Esophagus muscularis mucosa (tissue), 4 donors: ENCODE results near the gene RNLS. TPM values are rescaled to one million over a fixed set of nuclear protein-coding genes. Genes with fewer than 3 reads are reported as not detected.

ENCODE experiments used
- DNase-seq: peaks from one replicate; pipeline ENCODE4 v3.0.0-alpha.2; 2017; ENCODE audit errors: extremely low spot score
- H3K27ac ChIP-seq, 4 donors: fragments of 200-600 bp; sonication (generic); replicated peaks in 1 of 4; 1 replicate in 3 of 4; 2 replicates in 1 of 4; pipeline ENCODE4 v1.5.1; 2016 to 2019; ENCODE audit warnings: mild to moderate bottlenecking in 1 of 4
- H3K27me3 ChIP-seq, 4 donors: fragments of 200-600 bp; sonication (generic); one replicate each; pipeline versions ENCODE4 v1.5.1 to v1.6.0; 2016 to 2019
- H3K36me3 ChIP-seq, 4 donors: fragments of 200-600 bp; sonication (generic); one replicate each; pipeline ENCODE4 v1.5.1; 2016 to 2019
- H3K4me1 ChIP-seq, 4 donors: fragments of 200-600 bp; sonication (generic); one replicate each; pipeline ENCODE4 v1.5.1; 2016 to 2019
- H3K4me3 ChIP-seq, 4 donors: fragments of 200-600 bp; sonication (generic); 1 replicate in 2 of 4; 2 replicates in 2 of 4; pipeline ENCODE4 v1.5.1; 2016 to 2019; ENCODE audit warnings: mild to moderate bottlenecking in 4 of 4, moderate library complexity in 1 of 4
- H3K9me3 ChIP-seq, 4 donors: fragments of 200-600 bp; sonication (generic); 1 replicate in 3 of 4; 2 replicates in 1 of 4; pipeline ENCODE4 v1.5.1; 2016 to 2019
- EP300 ChIP-seq: sonication (generic); formaldehyde crosslinking; IDR thresholded peaks from one replicate; pipeline ENCODE4 v1.6.1; 2017; ENCODE audit warnings: antibody characterized with exemption
- POLR2A ChIP-seq: fragments of 450-650 bp; IDR thresholded peaks from one replicate; pipeline ENCODE4 v1.6.1; 2017; ENCODE audit warnings: antibody characterized with exemption, moderate library complexity, mild to moderate bottlenecking, low read depth
- POLR2AphosphoS5 ChIP-seq, 2 donors: sonication (generic); formaldehyde crosslinking; IDR thresholded peaks; one replicate each; pipeline ENCODE4 v1.6.1; 2017; ENCODE audit warnings: antibody characterized with exemption in 2 of 2
- WGBS: methylation state at CpG from one replicate; pipeline ENCODE4 v1.1.5; 2018; 5-methylcytosine and 5-hydroxymethylcytosine counted together
- intact Hi-C: fragments of 100-400 bp; cut with DNase I; formaldehyde crosslinking; loops from one replicate; pipeline ENCODE4 v1.15.1; 2023
- total RNA-seq, 4 donors: library from RNA; depleted of rRNA; stranded (reverse); fragments of >200 nt; gene quantifications; one replicate each; pipeline versions ENCODE4 v1.1.0 to v1.2.1, GENCODE V29; 2016
- TF ChIP-seq, protein P1 (sequence below), 3 experiments: fragments of 200-600 bp in 2 of 3; fragments of 450-650 bp in 1 of 3; sonication (generic) in 2 of 3; IDR thresholded peaks; one replicate each; pipeline ENCODE4 v1.5.1; 2017 to 2019; ENCODE audit warnings: antibody characterized with exemption in 3 of 3, mild to moderate bottlenecking in 2 of 3, moderate library complexity in 1 of 3

The RNLS gene
- total RNA-seq = 10 to 100 TPM in 2 of 4 donors, 1 to 10 TPM in 2; 6.7 to 12.9 (median 10.9) TPM

- H3K4me1 ChIP-seq = peaks cover 0 to 13% (median 9%) of the 10 kb centered on the region in 4 donors
- peak within 1 kb of the TSS; percentile 63 to 74 (median 72) for H3K4me3 ChIP-seq
- intact Hi-C loops = loop anchor here (10.0 kb wide), 1 partner anchor 222 kb away; the partner anchor contains the start of gene LIPM
- DNase-seq = peak; percentile 93
- TF ChIP-seq EP300 = no peak
- TF ChIP-seq, protein P1, sequence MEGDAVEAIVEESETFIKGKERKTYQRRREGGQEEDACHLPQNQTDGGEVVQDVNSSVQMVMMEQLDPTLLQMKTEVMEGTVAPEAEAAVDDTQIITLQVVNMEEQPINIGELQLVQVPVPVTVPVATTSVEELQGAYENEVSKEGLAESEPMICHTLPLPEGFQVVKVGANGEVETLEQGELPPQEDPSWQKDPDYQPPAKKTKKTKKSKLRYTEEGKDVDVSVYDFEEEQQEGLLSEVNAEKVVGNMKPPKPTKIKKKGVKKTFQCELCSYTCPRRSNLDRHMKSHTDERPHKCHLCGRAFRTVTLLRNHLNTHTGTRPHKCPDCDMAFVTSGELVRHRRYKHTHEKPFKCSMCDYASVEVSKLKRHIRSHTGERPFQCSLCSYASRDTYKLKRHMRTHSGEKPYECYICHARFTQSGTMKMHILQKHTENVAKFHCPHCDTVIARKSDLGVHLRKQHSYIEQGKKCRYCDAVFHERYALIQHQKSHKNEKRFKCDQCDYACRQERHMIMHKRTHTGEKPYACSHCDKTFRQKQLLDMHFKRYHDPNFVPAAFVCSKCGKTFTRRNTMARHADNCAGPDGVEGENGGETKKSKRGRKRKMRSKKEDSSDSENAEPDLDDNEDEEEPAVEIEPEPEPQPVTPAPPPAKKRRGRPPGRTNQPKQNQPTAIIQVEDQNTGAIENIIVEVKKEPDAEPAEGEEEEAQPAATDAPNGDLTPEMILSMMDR (IDR thresholded peaks at IDR 0.05) = peak; percentile 68 to 87 (median 78)
- peak; percentile 65 to 80 for TF ChIP-seq POLR2AphosphoS5 (IDR thresholded peaks at IDR 0.05)
- TF ChIP-seq POLR2A = no peak
- 8% methylated on average over 34 of the region's 63 CpGs for WGBS
- H3K36me3 ChIP-seq = no peaks in the 10 kb centered on the region
- H3K27ac ChIP-seq = peak within 1 kb of the TSS; percentile 89 to 95 (median 92)
- no peaks in the 10 kb centered on the region for H3K27me3 ChIP-seq
- no peaks in the 10 kb centered on the region for H3K9me3 ChIP-seq
Measured at GRCh38 chr10:88582806-88583583, at the start of gene RNLS. Gene RNLS (minus strand): TSS chr10:88583318.

- peaks cover 0 to 16% (median 1%) of the 10 kb centered on the region in 4 donors for H3K9me3 ChIP-seq
- TF ChIP-seq POLR2AphosphoS5 (IDR thresholded peaks at IDR 0.05) (no peak), POLR2A (no peak), EP300 (no peak)
- TF ChIP-seq, protein P1 (IDR thresholded peaks at IDR 0.05) = no peak
- H3K4me1 ChIP-seq = no peaks in the 10 kb centered on the region
- no peak overlapping the region for H3K27ac ChIP-seq
- DNase-seq = no peak
- no peaks in the 10 kb centered on the region for H3K27me3 ChIP-seq
- H3K36me3 ChIP-seq = no peaks in the 10 kb centered on the region
- intact Hi-C loops = no loop called here
- H3K4me3 ChIP-seq = no peak overlapping the region
Measured at GRCh38 chr10:88624840-88625239, 41.7 kb upstream of the RNLS start.

DNA sequence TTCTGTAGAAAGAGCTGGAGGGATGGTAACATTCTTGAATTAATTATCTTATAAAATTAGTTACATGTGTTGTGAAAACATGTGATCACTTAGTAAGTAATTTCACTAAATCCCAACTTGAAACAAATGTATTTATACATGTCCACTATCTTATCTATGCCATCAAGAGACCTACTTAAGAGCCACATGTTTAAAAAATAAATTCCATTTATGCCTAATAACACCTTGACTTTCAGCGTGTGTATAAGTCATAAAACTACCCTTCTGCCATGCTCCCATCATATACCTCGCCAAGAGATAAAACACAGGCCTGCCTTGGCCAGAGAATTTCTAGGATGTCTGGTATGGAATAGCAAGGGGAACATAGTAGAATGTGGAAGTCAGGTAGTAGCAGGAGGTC, 40.7 kb upstream of the RNLS start:
- no peak for DNase-seq
- no peaks in the 10 kb centered on the region for H3K4me1 ChIP-seq
- no peaks in the 10 kb centered on the region for H3K36me3 ChIP-seq
- 82% methylated on average over 2 of the region's 2 CpGs for WGBS
- peaks cover 0 to 13% (median 0%) of the 10 kb centered on the region in 4 donors for H3K9me3 ChIP-seq
- no peaks in the 10 kb centered on the region for H3K27me3 ChIP-seq
- TF ChIP-seq POLR2A = no peak
- TF ChIP-seq, protein P1 (IDR thresholded peaks at IDR 0.05) = no peak
- no peak for TF ChIP-seq EP300
- TF ChIP-seq POLR2AphosphoS5 (IDR thresholded peaks at IDR 0.05) = no peak
- H3K27ac ChIP-seq = no peak overlapping the region
- intact Hi-C loops = no loop called here
- H3K4me3 ChIP-seq = no peak overlapping the region

DNA sequence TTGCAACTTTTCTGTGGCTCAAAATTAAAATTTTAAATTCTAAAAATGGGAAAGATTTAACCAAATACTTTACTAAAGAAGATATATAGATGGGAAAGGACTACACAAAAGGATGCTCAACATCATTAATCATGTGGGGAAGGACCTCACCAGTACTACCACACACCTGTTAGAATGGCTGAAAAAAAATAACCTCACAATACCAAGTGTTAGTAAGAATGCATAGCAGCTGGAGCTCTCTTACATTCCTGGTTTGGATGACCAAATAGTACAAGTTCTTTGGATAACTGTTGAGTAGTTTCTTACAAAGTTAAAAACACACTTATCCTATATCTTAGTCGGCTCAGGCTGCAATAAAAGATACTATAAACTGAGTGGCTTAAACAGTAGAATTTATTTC, 37.3 kb upstream of the RNLS start:
- no peak overlapping the region for H3K4me3 ChIP-seq
- no peaks in the 10 kb centered on the region for H3K27me3 ChIP-seq
- H3K4me1 ChIP-seq = no peaks in the 10 kb centered on the region
- H3K27ac ChIP-seq = no peak overlapping the region
- DNase-seq = no peak
- 71% methylated on average over 1 of the region's 1 CpG for WGBS
- H3K9me3 ChIP-seq = peaks cover 0 to 6% (median 0%) of the 10 kb centered on the region in 4 donors
- intact Hi-C loops = no loop called here
- no peaks in the 10 kb centered on the region for H3K36me3 ChIP-seq
- TF ChIP-seq POLR2A = no peak
- no peak for TF ChIP-seq EP300
- TF ChIP-seq, protein P1 (IDR thresholded peaks at IDR 0.05) = no peak
- TF ChIP-seq POLR2AphosphoS5 (IDR thresholded peaks at IDR 0.05) = no peak
